ENCODE results near the gene GRIP2. TPM values are rescaled to one million over a fixed set of nuclear protein-coding genes. Genes with fewer than 3 reads are reported as not detected.
A peak's percentile ranks its signal among the peaks of the same experiment; 100 is the strongest.

Gene GRIP2
- total RNA-seq, 6 donors from 2014 or later: 0.33 to 1.0 (median 0.59) TPM

- no peak for ATAC-seq (ENCODE audit: low FRiP score in 2 of 2)
- no peak for DNase-seq
- Histone ChIP-seq H3K27me3 (no peaks in the 10 kb centered on the region), H3K4me3 (no peak overlapping the region), H3K4me1 (peaks cover 0 to 10% (median 2%) of the 10 kb centered on the region in 4 donors), H3K36me3 (no peaks in the 10 kb centered on the region), H3K9me3 (no peaks in the 10 kb centered on the region), H3K27ac (no peak overlapping the region)
- 69 to 73% methylated on average over 4 to 6 of the region's 6 CpGs for WGBS, 2 donors
- TF ChIP-seq CTCF (IDR thresholded peaks at IDR 0.05) (no peak), POLR2AphosphoS5 (IDR thresholded peaks at IDR 0.05) (no peak), POLR2A (IDR thresholded peaks at IDR 0.05) (no peak), EP300 (IDR thresholded peaks at IDR 0.05) (no peak)
Measured at GRCh38 chr3:14535616-14536015, 4.5 kb downstream of the GRIP2 start.

GRCh38 chr3:14534516-14535191, 5.5 kb downstream of the GRIP2 start:
- ATAC-seq (ENCODE audit: low FRiP score in 2 of 2): no peak
- DNase-seq: no peak
- H3K27me3 ChIP-seq: no peaks in the 10 kb centered on the region
- H3K4me3 ChIP-seq: no peak overlapping the region
- H3K9me3 ChIP-seq: no peaks in the 10 kb centered on the region
- H3K27ac ChIP-seq: no peak overlapping the region
- TF ChIP-seq POLR2A (IDR thresholded peaks at IDR 0.05): no peak
- no peak for TF ChIP-seq CTCF (IDR thresholded peaks at IDR 0.05)
- no peak for TF ChIP-seq EP300 (IDR thresholded peaks at IDR 0.05)
- no peak for TF ChIP-seq POLR2AphosphoS5 (IDR thresholded peaks at IDR 0.05)
- WGBS, 2 donors: 38 to 51% methylated on average over 20 of the region's 20 CpGs
- H3K36me3 ChIP-seq: no peaks in the 10 kb centered on the region
- peaks cover 0 to 10% (median 2%) of the 10 kb centered on the region in 4 donors for H3K4me1 ChIP-seq

GRCh38 chr3:14533457-14533958, 6.6 kb downstream of the GRIP2 start:
- Histone ChIP-seq H3K9me3 (no peaks in the 10 kb centered on the region), H3K4me3 (no peak overlapping the region), H3K27ac (no peak overlapping the region), H3K27me3 (no peaks in the 10 kb centered on the region), H3K36me3 (no peaks in the 10 kb centered on the region), H3K4me1 (peaks cover 0 to 10% (median 2%) of the 10 kb centered on the region in 4 donors)
- ATAC-seq (ENCODE audit: low FRiP score in 2 of 2) (no peak), DNase-seq (no peak)
- no peak for TF ChIP-seq EP300 (IDR thresholded peaks at IDR 0.05)
- TF ChIP-seq POLR2AphosphoS5 (IDR thresholded peaks at IDR 0.05): no peak
- TF ChIP-seq POLR2A (IDR thresholded peaks at IDR 0.05): no peak
- no peak for TF ChIP-seq CTCF (IDR thresholded peaks at IDR 0.05)
- WGBS, 2 donors: 76 to 88% methylated on average over 14 of the region's 14 CpGs

GRCh38 chr3:14532691-14533456, 7.3 kb downstream of the GRIP2 start:
- DNase-seq (peak in 1 of 2 donors; percentile 24), ATAC-seq (ENCODE audit: low FRiP score in 2 of 2) (peak; percentile 35 to 69)
- Histone ChIP-seq H3K4me1 (peaks cover 0 to 10% (median 2%) of the 10 kb centered on the region in 4 donors), H3K9me3 (no peaks in the 10 kb centered on the region), H3K27me3 (no peaks in the 10 kb centered on the region), H3K36me3 (no peaks in the 10 kb centered on the region), H3K4me3 (no peak overlapping the region), H3K27ac (no peak overlapping the region)
- no peak for TF ChIP-seq POLR2AphosphoS5 (IDR thresholded peaks at IDR 0.05)
- WGBS, 2 donors: 65 to 85% methylated on average over 8 to 20 of the region's 20 CpGs

- H3K4me3 ChIP-seq: no peak overlapping the region
- H3K36me3 ChIP-seq: no peaks in the 10 kb centered on the region
- H3K9me3 ChIP-seq: no peaks in the 10 kb centered on the region
- DNase-seq (no peak), ATAC-seq (ENCODE audit: low FRiP score in 2 of 2) (peak; percentile 20 to 24)
- WGBS, 2 donors: 96 to 98% methylated on average over 12 to 15 of the region's 17 CpGs
- H3K4me1 ChIP-seq: peaks cover 0 to 10% (median 2%) of the 10 kb centered on the region in 4 donors
- no peaks in the 10 kb centered on the region for H3K27me3 ChIP-seq
- TF ChIP-seq POLR2A (IDR thresholded peaks at IDR 0.05) (no peak), POLR2AphosphoS5 (IDR thresholded peaks at IDR 0.05) (no peak), EP300 (IDR thresholded peaks at IDR 0.05) (no peak), CTCF (IDR thresholded peaks at IDR 0.05) (no peak)
- no peak overlapping the region for H3K27ac ChIP-seq
Measured at GRCh38 chr3:14531856-14532395, 8.2 kb downstream of the GRIP2 start.
